ENCODE measurements around the gene EVC. TPM values are rescaled to one million over a fixed set of nuclear protein-coding genes. Genes with fewer than 3 reads are reported as not detected.
"Not testable (repeated sequence)": the region's sequence is repeated elsewhere in the genome, so short reads cannot be mapped to it uniquely, and the experiment has no call there.

EVC gene
- total RNA-seq, 1 experiment from 2014 or later, result 11.3 TPM

DNA sequence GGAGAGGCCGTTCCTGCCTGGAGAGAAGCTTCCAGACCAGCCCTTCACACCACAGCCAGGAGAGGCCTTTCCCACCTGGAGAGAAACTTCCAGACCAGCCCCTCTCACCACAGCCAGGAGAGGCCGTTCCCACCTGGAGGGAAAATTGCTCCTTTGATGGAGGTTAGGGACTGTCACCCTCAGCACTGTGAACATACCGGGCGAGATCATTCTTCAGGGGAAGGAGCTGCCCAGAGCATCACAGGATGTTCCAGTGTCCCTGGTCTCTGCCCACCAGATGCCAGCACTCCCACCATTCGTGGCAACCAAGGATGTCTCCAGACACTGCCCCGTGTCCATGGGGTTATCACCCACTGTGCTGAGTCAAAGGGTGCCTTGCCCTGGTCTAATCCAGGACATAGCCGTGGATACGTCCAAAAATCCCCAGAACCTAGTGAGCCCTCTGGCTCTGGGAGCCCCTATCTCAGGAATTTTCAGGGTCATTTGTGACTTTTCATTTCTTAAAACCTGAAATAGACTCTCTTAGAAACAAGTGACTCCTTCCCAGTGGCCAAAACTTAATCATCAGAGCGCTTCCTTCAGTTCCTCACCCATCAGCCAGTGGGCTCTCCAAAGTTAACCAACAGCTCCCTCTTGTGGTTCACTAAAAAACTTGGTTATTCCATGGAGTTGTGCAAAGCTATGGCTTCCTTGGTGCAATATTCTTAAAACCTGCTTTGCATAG, 101.7 kb downstream of the EVC start:
- peak; percentile 90 for DNase-seq (ENCODE audit: low spot score)

DNA sequence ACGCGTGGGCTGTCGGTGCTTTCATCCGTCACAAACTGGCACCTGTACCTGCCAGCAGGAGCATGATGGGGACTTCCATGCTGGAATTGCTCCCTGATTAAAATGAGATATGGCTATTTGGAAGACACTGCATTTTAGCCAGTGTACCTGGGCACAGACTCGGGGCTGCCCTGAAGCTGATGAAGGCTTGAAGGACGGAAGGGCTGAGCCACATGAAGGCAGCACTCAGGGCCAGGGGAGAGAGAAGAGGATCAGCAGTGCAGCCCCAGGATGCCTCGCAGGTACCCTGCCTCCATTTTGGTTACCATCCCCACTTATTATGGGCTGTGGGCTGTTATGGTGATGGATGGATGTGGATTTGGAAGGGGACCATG, 102.9 kb downstream of the EVC start:
- DNase-seq (ENCODE audit: low spot score), result no peak

DNA sequence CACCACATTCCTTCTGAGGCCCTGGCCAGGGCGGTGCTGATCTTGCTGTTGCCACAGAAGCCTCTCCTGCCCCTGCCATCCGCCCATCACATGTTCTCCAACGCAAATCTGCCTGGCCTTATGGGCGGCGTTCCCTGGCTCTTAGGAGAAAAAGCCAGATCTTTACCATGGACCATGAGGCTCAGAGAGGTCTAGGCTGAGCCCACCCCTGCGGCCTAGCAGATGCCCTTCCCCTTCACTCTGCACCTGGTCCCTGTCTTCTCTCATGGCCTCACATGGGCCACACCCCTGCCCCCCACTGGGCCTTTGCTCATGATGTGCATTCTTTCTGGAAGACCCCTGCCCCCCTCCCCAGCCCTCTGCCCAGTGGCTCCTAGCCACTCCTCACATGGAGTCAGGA, 103.4 kb downstream of the EVC start:
- no peak for DNase-seq (ENCODE audit: low spot score)

DNA sequence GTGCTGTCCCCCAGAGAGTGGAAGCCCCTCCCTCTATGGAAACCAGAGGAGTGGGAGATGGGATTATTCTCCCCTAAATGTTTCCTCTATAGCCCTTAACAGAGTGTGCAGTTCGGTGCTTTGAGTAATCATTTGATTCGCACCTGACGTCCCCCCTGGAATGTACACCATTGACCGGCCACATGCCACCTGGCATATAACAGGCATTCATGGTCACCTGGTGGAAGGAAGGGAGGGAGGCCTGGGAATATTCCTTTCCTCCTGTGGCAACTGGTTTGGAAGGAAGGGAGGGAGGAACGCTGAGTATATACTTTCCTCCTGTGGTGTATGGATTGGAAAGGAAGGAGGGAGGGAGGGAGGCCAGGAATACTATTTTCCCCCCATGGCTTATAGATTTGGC, 104.6 kb downstream of the EVC start:
- no peak for DNase-seq (ENCODE audit: low spot score)

DNA sequence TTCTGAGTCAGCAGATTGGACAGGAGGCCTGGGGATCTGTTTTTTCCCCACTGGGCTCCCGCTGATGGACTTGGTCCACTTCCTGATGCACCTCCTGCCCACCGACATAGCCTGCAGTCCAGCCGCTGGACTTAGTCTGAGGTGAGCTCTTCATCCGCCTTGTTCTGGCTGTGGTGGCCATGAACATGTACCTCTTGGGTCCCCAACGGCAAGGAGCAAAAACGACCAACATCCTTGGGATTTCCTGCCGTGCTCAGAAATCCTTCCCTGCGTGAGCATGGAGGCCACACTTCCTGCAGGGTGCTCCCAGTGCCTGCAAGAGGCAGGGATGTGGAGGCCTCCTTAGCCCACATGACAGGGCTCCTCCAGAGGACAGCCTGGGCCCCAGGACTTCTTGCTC, 105.1 kb downstream of the EVC start:
- DNase-seq (ENCODE audit: low spot score), result no peak

DNA sequence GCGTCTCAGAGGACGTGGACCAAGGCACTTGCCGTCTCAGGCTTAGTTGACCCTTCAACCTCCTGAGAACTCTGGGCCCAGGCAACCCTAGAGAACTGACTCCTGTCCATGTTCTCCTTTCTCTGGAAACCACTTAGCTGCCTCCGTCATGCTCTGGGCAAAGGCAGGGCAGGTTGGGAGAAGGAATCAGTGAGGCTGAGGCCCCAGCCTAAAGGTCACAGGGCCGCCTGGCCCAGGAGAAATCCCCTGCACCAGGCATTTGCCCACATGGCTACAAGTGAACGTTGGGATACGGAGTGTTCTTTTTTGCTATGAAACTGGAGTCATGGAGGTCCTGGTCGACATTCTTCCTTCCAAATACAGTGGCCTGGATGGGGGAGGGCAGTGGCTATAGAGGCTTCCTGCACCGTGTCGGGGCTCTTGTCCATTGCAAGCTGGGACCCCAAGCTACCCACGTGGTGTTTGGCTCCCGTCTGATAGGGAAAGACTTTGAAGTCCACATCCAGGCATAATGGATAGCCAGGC, 105.9 kb downstream of the EVC start:
- no peak for DNase-seq (ENCODE audit: low spot score)

DNA sequence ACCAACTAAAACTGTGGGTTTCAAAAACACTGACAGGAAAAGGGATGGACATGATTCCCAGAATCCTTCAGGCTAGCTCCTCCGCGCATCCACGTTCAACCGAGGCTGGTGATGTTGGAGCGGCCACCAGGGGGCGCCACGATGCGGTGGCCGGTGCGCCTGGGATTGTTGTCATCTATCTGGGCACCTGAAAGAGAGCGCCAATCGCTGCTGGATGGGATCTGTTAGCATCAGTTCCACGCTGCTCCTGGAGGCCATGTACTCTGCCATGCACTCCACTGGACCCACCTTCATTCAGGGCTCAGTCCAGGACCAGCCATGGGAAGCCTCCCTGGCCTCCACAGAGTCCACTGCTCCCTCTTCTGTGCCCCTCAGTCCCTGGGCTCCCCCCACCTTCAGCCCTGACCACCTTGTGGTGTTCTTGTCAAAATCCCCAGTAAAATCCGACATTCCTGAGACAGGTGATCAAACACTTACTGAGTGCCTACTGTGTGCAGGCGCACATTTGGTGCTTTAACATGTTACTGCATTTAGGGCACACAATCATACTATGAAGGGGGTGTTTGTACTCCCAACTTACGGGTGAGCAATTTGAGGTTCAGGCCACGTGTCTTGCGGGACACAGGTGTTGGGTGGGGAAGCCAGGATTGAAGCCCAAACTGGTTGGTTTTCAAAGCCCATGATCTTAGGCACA, 110.8 kb downstream of the EVC start:
- DNase-seq (ENCODE audit: low spot score), result no peak

DNA sequence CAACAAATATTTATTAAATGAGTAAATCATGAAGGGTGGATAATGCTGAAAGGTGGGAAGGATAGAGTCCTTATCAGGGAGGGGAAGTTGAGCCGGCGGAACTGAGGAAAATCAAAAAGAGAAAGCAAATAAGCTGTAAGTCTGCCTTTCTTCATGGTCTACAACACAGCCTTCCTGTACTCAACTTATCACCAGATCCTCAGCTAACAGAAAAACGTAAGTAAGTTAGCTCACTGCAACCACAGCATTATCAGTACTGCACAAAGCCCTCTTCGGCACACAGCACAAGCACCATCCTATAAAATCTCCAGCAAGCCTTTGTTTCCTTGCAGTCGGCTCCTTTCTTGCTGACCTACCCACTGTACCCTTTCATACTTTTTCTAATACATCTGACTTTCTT, 111.6 kb downstream of the EVC start:
- DNase-seq (ENCODE audit: low spot score), result no peak

DNA sequence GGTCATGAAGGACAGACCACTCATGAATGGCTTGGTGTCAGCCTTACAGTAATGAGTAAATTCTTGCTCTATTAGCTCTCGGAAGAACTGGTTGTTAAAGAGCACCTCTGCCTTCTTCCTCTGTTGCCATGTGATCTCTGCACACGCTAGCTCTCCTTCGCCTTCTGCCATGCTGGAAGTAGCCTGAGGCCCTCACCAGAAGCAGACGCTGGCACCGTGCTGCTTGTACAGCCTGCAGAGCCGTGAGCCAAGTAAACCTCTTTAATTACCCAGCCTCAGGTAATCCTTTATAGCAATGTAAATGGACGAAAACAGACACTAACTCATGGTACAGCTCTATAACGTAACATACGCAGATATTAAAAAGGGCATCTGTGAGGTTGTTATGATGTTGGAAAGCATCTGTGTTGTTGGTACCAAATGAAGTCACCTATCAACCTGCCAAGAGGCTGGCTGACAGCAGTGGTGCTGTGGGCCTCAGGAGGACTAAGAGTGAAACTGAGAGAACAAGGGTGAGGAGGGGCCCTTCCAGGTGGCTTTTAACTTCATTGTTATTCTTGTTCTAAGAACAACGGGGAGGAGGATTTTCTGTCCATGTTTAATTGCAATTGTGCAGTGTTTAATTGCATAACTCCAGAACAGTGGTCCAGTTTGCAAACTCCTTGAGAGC, 112.7 kb downstream of the EVC start:
- DNase-seq (ENCODE audit: low spot score), result no peak

DNA sequence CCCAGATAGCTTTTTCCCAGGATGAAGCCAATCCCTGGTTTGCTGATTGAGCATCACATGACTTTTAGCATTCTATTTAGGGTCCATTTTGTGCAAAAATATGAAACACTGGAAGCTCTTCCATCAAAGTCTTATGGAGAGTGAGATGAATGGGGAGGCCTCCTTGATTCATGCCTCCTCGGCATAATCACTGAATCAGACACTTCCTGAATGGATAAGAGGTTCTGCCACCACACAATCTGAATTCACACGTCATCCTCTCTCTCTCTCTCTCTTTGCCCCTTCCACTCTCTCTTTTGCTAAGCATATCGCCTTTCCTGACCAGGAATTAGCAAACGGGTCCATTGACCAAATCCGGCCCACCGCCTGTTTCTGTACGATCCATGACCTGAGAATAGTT, 113.2 kb downstream of the EVC start:
- no peak for DNase-seq (ENCODE audit: low spot score)

DNA sequence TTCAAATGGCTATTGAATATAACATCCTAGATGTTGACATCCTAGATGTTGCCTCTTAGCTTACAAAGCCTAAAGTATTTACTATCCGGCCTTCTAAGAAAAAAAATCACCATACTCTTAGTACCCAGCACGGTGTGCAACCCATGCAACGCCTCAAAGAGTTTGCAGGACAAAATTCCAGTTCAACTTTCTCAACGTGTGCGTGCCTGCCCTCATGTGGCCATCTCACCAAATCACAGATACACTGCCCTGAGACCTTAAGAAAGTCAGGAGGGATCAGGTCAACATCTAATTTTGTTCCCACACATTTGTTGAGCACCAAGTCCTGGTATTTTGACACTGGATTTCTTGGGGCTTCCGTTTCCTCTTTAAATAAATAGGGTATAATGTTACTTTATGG, 113.6 kb downstream of the EVC start:
- DNase-seq (ENCODE audit: low spot score), result peak; percentile 48

DNA sequence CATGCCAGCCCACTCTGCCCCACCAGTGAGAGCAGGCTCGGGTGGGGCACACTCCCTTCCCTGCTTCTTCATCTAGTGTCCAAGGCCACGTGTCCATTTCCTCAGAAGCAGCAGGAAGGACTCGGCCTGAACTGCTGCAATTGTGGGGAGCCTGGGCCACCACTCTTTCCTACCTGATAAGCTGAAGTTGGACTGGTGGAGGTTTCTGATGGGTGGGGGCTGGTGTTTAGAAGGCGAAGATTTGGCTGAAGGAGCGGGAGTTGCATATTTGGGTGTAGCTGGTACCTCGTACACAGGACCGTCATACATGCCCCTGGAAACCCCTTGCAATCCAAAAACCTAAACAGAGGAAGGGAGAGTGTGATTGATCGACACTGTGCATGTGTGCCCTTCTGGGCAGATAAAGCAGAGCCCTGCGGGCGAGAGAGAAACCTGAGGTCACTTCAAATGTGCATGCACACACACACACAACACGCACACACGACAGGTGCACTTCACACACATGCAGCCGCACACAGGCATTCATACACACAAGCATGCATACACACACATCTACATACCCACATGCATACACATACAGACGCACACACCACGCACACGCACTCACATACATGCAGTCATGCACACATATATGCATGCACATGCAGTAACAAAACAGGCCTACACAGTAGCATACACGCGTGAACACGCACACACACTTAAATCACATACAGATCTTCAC, 114.5 kb downstream of the EVC start:
- DNase-seq (ENCODE audit: low spot score), result no peak

DNA sequence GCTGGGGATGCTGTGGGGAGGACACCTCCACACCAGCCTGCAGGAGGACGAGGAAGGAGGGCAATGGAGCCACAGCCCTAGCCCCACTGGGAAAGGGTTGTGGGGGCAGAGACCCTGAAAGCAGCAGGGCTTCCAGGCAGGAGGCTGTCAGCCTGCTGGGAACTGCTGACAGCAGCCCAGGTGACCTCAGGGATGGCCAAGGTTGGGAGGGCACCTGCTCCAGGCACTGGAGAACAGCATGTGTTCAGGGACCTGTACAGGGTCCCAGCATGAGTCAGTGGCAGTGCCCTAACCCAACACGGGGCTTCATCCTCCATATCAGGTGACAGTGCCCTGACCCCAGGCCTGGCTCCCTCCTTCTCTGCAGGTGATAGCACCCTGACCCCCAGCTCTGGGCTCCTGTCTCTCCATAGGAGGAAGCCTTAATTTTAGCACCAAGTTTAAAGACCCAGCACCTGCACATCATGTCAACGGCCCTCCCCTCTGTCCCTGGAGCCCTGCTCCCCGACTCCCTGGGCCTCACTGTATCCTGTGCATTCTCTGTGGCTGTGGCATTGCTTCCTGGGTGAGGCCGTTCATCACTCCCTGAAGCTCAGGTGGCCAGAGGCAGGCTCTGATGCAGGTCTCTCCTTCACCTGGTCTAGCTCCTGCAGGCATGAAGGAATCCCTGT, 115.6 kb downstream of the EVC start:
- no peak for DNase-seq (ENCODE audit: low spot score)

DNA sequence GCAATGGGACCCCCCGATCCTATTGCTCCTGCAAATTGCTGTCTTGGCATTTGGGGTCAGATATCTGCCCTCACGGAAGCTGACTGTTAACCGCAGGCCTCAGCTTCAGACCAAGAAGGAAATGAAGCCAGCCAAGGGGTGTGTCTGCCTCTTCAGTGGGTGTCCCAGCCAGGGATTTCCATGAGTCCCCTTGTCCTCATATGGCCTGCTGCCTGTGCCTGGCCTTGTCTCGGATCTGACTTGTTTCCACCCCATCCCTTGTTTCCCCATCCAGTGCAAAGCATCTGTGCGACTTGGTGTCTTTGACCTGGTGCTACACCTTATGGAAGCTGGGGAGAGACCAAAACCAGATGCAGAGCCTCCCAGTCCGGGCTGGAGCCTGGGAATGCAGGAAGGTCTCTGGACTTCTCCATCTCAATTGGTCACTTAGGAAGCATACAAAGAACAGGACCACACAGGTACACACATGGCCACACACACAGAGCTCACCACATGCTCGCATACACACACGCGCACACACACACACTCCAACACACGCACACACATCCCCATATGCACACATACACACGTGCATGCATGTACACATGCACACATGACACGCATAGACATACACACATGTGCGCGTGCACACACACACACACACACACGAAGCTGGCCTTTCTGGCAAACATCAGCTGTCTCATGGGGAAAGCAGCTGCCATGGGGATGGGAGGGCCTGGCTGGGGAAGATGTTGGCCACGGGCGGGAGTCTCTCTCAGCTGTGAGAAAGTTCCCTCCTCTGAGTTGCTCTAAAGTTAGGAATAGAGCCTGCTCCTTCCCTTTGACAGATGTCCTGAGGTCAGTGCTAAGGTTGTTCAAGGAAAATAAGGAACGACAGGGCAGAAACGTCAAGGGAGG, 116.4 kb downstream of the EVC start:
- no peak for DNase-seq (ENCODE audit: low spot score)

DNA sequence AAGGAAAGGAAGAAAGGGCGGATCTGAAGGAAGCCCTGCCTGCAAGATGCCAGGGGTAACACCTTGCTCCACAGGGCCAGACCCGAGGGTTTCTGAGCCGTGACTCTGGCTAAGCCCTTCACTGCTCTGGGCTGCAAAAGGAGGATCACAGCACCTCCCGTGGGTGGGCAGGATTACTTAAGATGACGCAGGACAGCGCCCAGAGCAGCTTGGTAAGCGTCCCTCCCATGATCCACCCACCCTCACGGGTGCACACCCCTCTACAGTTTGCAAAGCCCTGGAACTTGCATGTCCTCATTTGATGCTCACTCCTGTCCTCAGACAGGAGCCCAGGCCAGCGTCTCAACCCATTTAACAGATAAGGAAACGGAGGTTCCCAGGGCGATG, 117.0 kb downstream of the EVC start:
- no peak for DNase-seq (ENCODE audit: low spot score)

DNA sequence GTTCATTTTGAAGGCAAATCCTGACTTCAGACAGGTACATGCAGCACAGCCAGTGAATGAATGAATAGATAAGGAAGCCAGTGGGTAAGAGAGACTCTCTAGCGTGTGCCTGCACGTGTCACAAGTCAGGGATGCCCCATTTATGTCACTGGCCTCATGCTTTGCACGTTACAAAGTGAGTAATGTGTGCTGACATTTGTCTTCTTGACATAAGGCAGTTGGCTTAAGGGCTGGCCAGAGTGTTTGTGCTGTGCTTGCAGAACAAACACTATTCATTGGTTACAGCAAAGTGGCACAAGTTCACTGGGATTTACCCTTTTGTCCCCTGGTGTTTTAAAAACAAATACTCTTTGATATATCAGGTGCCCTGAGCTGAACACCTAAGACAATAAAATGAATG, 125.9 kb downstream of the EVC start:
- DNase-seq (ENCODE audit: low spot score), result no peak

DNA sequence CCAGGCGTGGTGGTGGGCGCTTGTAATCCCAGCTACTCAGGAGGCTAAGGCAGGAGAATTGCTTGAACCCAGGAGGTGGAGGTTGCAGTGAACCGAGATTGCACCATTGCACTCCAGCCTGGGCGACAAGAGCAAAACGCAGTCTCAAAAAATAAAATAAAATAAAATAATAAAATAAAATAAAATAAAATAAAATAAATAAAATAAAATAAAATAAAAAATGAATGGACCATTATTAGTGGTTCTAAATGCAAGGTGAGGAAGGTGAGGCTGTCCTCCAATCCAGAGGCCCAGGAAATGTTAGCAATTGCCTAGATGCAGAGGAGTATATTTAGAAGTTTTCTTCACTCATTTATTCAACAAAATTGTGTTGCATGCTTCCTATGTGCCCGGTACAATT, 126.5 kb downstream of the EVC start:
- DNase-seq (ENCODE audit: low spot score), result not testable (repeated sequence)

DNA sequence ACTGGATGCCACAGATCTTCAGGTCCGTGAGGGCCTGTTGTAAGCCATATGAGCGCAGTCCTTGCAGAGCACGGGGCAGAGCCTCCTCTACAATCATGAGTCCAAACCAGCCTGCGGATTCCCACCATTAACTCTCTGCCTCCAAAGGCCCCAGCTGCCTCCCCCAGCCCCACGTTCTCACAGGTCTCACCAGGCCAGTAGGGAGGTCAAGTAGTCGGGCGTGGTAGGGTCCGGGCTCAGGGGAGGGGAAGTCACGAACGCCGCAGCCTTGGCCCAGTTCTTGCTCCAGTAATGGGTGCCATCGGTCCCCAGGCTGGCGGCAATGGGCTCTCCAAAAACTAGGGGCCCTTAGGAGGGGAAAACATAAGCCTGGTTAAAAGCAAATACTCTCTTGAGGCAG, 128.3 kb downstream of the EVC start:
- no peak for DNase-seq (ENCODE audit: low spot score)

DNA sequence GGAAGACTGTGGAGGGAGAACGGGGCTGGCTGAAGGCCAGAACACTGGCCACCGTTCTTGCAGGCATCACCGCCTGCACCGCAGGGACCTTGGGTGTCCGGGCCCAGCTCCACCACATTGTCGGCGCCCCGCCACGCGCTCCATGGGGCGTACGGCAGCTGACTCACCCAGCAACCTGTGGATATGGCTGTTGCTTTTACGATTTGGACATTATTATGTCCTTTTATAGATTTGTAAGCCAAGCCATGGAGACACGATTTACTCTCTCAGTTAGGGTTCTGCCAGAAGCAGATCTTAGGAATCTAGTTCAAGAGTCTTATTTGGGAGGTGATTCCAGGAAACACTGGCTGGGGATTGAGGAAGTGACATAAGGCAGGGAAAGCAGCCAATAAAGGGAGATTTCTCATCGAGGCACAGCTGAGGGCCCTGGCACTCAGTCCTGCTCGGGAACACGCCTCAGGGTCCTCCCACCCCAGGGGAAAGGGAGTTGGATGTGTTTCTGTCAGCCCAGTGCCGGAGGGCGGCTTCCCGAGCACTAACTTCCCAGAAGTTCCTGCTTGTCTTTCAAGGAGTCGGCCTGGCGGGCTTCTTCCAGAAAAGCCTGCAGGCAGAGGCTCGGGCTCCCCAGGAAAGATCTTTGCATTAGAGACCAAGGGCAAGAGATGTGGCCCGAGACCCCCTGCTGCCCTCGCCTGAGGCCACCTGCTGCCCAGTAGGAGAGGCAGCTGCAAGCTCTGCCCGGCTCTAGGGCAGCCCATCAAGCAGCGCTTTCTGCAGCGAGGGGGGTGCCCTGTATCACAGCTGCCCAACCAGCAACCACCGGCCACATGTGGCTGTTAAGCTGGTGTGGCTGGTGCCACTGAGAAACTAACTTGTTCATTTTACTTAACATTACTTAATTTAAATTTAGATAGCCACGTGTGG, 129.0 kb downstream of the EVC start:
- DNase-seq (ENCODE audit: low spot score), result no peak

DNA sequence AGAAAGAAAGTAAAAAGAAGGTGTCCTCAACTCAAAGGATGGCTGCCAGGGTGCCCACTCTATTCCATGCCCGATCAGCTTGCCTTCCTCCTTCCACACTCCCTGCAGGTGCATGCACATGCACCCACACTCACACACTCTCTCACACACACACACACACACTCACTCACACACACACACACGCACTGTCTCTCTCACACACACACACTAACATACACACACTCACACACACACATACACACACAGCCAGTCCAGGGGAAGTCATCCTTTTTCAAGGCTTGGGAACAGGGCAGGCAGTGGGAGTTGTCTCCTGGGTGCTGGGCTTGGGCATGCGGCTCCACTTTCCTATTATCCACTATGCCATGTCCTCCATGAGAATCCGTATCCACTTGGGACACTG, 131.5 kb downstream of the EVC start:
- no peak for DNase-seq (ENCODE audit: low spot score)
